Activated gamma-delta T cell treated with Interleukin-2 at 50 U/mL for 16 hours (primary cell): ENCODE results near the gene FEZ2.
"Not testable (repeated sequence)": the region's sequence is repeated elsewhere in the genome, so short reads cannot be mapped to it uniquely, and the experiment has no call there.

ENCODE experiments used
- DNase-seq: peaks from one replicate; pipeline ENCODE4 v3.0.0-alpha.2; 2020

FEZ2 gene, protein sequence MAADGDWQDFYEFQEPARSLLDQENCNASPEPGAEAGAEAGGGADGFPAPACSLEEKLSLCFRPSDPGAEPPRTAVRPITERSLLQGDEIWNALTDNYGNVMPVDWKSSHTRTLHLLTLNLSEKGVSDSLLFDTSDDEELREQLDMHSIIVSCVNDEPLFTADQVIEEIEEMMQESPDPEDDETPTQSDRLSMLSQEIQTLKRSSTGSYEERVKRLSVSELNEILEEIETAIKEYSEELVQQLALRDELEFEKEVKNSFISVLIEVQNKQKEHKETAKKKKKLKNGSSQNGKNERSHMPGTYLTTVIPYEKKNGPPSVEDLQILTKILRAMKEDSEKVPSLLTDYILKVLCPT

DNA sequence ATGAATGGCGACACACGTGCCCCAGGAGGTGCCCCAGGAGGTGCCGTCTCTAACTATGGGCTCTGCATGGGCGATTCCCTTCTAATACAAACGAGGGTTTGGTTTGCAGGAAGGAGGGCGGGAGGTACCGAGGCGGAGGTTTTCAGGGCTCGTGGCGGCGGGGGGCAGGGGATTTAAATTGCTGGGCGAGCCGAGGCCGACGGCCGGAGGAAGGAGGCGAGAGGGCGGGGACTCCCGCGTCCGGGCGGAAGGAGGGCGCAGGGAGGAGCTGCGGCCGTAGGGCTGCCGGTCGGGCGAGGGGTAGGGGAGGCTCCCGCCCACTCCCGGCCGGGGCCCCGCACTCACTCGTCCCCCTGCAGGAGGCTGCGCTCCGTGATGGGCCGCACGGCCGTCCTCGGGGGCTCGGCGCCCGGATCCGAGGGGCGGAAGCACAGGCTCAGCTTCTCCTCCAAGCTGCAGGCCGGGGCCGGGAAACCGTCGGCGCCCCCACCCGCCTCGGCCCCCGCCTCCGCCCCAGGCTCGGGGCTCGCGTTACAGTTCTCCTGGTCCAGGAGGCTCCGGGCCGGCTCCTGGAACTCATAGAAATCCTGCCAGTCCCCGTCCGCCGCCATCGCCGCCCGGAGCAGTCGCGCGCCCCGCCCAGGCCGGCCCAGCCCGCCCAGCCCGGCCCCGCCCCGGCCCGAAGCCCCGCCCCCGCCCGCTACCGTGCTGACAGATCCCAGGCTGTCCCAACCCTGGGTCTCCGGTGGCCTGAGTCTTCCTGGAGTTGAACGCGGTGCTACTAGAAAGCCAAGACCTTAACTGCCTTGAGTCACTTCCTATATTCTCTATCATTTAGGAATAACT lies at the start of gene FEZ2:
FEZ2 (minus strand) TSS at position 637 of the 846 bp plus-strand sequence; CDS start at position 611, 26 bp downstream.
- peak; percentile 50 for DNase-seq

DNA sequence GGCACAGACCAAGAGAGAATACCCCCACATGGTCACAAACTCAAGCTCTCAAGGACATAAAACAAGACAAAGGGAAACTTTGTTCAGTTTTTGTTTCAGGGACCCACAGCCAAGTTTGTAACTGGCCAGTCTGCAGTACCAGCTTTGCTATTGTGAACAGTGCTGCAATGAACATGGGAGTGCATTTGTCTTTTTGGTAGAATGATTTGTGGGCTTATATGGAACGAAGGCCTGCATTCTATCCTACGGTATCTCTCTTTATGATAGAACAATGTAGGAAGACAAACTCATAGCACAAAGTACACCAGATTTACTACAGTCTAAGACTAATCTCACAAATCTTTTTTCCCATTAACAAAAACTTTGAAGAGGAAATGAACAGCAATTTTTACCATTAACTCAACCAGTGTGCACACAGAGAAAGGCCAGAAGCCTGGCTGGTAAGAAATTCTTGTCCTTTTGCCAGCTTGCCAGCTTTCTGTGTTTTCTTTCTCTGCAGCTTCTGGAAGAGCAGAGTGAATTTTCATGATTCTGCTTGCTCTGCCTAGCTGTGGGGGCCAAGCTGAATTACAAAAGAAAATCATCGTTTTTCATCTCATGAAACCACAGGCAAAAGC lies 37.1 kb upstream of the FEZ2 start:
- no peak for DNase-seq

DNA sequence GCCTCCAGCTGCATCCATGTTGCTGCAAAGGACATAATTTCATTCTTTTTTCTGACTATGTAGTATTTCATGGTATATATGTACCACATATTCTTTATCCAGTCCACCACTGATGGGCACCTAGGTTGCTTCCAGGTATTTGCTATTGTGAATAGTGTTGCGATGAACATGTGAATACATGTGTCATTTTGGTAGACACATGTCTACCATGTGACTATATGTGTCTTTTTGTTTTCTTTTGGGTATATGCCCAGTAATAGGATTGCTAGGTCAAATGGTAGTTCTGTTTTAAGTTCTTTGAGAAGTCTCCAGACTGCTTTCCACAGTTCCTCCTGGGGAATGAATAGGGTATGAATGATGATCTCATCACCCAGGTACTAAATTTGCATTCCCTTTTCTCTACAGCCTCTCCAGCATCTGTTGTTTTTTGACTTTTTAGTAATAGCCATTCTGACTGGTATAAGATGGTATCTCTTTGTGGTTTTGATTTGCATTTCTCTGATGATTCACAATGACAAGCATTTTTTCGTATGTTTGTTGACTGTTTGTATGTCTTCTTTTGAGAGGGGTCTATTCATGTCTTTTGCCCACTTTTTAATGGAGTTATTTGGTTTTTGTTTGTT lies 35.6 kb upstream of the FEZ2 start:
- no peak for DNase-seq

DNA sequence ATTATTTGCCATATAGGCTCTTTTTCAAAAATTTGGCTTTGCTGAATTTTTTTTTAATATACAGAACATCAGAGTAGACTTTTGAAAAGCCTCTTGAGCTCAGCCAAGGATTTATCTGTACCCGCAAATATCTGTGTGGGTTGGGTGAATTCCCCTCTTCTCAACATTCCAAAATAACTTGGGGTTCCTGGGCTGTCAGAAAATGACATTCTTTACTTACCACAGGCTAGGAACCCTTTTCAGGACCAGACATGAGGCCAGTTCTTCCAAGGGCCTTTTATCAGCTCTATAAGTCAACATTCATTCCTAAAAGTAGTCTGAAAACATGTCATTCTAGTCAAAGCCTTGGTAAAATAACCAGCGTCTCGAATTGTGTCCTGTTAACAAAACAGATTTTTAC lies 28.8 kb upstream of the FEZ2 start:
- DNase-seq, result no peak

DNA sequence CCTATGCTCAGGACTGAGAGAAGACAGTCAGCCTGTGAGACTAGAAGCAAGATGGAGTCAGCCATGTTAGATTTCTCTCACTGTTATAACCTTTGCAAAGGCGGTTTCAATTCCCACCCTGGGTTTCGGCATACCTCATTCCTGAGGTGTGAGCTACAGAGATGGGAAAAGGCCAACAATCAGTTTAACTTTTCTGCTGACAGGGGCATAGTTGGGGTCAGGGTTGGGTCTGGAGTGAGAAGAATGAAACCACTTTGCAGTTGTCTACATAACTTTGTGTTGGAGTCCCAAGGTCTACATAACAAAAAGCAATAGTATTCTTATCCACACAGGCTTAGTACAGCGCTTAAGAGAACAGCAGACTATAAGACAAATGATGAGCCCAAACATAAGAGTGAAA lies 28.1 kb upstream of the FEZ2 start:
- no peak for DNase-seq

DNA sequence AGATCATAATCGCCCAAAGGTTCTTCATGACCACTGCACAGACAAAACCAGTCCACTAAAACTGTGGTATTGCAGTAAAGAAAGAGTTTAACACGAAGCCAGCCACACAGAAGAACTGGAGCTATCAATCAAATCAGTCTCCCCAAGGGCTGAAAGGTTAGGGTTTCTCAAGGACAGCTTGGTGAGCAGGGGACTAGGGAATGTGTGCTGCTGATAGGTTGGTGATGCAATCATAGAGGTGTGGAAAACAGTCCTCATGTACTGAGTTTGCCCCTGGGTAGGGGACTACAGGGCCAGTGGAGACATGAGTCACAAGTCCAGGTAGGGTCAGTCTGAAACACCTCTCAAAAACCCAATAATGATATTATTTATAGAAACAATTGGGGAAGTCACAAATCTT lies 27.3 kb upstream of the FEZ2 start:
- DNase-seq, result no peak

DNA sequence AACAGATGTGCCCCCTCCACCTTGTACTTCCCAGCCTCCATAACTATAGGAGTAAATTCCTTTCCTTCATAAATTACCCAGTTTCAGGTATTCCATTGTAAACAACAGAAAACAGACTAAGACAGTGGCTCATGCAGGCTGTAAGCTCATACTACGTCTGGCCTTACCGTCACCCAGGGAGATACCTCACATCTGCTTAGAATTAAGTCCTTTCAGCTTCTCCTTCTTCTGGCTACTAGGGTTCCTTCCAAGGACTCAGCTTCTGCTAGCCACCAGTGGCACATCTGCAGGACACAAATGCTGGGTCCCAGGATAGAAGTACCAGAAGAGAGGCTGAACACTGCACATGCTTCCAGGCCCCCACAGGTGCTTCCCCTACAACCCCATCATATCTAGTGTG lies 22.4 kb upstream of the FEZ2 start:
- no peak for DNase-seq

DNA sequence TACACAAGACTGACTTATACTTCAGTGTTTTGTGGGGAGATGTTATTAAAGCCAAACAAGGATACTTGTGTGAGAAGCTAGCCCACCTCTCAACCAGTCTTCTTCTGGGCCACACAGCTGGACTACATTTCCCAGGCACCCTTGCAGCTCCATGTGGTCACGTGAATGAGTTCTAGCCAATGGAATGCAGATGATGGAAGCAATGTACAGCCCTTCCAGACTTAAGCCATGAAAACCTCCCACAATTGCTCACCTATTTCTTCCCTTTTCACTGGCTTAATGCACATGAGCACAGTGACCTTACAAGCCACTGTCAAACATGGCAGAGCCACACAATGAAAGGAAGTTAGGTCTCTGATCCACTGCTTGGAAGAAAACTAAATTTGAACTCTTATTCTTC lies 20.4 kb upstream of the FEZ2 start:
- no peak for DNase-seq

DNA sequence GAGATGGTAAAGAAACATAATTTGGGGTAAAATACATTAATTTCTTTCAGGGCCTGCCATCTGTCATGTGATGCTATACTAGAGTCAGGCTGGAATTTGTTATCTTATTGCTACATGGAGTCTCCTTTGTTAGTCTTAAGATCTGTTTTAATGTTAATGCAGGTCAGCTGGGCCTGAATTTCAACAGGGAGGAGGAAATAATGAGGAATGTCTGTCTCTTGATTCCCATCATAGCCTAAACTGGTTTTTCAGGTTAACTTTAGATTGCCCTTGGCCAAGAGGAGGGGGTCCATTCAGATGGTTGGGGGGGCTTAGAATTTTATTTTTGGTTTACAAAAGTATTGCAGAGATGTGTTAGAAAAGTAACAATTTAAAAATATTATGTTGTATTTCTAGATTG lies 19.0 kb upstream of the FEZ2 start:
- DNase-seq, result no peak

DNA sequence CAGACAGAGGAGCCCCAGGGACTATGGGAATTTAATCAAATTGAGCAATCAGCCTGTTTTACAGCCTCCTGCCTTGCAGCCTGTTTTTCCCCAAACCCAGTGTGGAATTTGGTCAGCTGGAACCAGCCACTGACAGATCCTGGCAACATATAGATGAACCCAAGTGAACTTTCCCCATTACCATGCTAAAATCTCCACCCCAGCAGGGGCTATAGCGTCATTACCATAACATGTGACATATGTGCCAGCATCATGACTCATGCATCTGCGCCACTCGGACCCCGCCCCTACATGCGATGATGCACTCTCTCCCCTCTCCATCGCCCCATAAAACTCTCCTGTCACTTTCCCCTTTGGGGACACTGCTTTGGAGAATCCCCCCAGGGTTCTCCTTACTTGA lies 17.3 kb upstream of the FEZ2 start:
- no peak for DNase-seq

DNA sequence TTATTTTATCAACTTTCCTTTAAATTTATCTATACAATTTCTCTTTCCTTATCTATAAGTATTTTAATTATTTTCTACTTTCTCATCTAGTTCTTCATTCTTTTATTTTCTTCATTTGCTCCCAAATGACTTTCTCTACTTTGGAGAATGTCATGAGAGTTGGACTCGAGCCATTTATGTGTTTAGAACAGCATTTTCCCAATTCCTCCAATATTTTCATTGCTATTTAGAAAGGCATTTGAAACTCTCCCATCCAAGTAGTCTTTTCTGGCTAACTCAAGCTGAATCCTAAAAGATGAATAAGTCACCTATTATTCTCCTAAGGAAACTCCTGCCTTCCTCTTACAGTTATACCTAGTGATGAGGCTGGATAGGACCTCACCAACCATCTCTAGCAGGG lies 15.8 kb upstream of the FEZ2 start:
- DNase-seq, result no peak

DNA sequence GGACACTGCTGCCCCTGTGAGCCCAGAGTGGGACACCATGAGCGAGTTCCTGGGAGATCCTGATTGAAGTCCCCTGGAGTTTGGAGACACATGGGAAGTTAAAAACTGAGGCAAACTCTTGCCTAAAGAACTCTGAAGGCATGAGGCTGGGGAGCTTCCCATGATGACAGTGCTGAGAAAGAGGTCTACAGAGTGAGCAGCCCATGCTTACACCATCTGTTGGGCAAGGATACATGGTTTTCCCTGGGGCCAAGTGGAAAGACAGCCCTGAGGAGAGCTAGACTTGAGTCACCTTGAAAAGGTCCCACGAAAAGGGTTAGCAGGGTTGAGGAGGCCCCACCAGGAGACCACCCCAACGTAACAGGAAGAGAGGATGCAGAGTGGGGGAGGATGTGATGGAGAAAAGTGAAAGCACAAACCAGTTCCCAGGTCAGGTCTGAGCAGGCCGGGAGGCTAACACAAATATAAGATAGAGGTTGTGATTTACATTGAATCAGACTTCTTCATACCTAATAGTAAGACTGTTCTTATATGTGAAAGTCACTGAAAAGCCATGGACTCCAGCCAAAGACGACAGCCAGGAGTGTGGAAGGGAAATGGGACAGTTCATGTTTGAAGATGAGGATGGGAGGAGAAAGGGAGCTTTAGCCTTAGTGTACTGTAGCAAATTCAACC lies 13.5 kb upstream of the FEZ2 start:
- DNase-seq, result no peak

DNA sequence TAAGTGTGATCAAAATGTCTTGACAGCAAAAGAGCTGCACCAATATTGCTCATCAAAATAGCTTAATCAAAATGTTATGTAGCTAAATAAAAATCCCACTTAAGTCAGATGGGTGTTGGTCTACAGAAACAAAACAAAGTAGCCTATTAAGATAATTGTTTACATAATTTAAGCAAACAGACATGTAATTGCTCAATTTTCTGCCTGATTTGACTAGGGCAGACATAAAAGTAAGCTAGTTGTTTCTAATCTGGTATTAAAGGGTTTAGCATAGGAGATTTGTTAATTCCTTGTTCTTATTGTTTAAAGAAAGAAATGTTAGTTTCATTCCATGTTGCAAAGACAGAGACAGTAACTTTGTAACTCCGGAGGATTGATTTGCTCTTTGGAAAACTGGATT lies 11.5 kb upstream of the FEZ2 start:
- DNase-seq, result no peak

DNA sequence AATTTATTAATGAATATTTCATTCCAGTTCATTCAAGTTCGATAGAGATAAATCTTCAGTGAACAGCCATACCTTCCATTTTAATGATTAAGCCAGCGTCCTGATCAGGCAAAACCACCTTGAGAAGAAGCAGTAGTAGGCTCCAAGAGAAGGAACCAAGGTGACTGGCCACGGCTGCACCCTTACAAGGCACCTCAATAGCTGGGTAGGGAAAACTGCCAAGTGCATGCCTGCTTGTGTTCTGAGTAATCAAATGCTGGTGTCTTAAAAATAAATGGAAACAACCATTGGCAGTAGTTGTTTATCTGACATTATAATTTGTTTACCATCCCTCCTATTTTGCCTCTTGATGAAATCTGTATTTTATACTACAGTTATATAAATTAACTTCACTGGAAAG lies 10.0 kb upstream of the FEZ2 start:
- DNase-seq, result no peak

DNA sequence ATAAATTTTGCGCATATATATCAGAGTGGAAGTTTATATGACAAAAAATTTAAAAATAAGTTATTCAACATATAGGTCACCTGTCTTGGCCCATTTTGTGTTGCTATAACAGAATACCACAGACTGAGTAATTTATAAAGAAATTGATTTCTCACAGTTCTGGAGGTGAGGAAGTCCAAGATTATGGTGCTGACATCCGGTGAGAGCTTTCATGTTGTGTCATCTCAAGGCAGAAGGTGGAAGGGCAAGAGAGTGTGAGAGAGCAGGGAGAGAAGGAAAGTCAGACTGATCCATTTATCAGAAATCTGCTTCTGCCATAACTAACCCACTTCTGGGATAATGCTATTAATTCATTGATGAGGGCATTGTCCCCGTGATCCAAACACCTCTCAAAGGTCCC lies 9.0 kb upstream of the FEZ2 start:
- DNase-seq, result no peak

DNA sequence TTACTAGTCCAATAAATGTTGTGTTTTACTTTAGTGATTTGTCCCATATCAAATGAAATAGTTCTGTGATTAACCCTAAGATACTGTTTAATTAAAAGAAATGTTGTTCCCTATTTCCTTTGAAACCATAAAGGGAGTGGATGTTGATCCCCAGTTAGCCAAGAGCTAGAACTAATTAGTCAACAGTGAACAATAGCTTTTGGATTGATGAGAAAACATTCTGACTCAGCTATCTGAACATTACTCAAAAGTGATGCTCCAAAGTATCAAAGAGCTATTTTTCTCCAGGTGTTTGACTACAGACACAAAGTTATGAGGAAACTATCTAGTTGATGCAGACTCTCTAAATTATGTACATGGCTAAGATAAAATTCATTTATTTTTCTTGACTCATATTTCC lies 7.3 kb upstream of the FEZ2 start:
- no peak for DNase-seq

DNA sequence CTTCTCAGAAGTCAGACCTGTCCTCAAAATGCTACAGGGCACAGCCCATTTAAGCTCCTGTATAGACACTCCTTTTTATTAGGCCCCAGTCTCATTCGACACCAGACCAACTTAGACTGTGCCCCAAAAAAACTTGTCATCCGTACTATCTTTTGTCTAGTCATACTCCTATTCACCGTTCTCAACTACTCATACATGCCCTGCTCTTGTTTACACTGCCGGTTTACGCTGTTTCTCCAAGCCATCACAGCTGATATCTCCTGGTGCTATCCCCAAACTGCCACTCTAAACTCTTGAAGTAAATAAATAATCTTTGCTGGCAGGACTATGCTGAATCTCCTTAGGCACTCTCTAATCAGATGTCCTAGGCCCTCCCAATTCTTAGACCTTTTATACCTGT lies 5.7 kb upstream of the FEZ2 start:
- DNase-seq, result not testable (repeated sequence)

DNA sequence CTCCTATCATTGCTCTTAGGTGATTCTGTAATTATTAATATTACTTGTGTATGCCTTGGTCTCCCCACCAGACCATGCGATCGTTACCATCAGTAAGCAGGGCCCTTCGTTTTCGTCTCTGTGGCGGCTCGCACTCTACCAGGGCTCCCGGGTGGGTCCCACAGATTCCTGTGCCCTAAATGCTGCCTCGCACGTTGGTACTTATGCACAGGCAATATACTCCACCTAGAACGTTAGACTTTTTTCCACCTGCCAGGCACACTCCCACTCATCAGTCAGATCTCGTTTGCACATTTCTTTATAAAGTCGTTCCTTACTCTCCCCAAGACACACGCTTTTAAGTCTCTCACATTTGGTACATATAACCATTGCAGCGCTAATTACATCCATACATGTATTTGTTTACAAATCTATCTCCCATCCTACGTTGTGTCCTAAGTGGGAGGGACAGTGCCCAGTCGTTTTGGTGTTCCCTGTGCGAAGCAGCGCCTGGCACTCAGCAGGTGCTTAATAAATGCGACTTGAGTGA lies 901 bp downstream of the FEZ2 start:
- no peak for DNase-seq

DNA sequence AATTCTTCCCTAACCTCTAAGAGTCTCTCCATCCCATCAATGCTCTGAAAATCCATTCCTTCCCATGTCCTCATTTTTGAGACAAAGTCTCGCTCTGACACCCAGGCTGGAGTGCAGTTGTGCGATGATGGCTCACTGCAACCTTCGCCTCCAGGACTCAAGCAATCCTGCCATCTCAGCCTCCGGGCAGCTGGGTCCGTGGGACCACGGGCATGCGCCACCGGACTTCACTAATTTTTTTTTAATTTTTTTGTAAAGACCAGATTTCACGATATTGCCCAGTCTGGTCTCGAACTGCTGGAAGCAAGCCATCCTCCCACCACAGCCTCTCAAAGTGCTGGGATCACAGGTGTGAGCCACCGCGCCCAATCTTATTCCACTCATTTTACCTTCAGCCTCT lies 1.6 kb downstream of the FEZ2 start:
- no peak for DNase-seq

DNA sequence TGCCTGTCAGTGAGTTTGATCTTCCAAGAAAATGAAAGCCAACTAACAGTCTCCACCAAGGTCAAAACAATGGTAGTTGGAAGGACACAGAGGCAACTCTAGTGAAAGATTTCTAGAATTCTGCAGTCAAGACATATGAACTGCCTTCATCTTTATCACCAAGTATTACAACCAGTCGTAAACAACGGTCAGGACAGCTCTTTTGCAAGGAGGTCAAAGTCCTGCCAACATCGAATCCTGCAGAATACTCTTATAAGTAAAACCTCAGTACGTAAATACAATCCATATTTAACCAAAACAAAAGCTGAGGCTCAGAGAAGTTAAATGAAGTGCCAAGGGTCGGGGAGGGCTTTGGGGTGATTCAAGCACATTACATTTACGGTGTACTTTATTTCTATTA lies 3.1 kb downstream of the FEZ2 start:
- DNase-seq, result no peak

DNA sequence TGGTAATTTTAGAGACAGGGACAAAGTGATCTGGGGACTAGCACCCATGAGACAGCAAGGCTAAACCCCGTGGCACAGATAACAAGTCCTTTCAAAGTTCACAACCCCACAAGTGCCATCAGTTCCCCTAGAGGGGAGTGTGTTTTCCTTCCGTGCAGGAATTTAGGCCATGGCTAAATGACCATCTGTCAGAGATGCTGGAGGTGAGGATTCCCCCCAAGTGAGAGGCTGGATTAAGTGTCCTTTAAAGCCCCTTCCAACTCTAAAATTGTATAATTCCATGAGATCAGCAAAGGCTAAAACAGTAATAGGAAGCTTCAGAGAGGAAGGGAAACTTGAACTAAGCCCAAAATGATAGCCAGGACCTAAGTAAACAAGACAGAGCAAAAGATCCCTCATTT lies 8.7 kb downstream of the FEZ2 start:
- no peak for DNase-seq

DNA sequence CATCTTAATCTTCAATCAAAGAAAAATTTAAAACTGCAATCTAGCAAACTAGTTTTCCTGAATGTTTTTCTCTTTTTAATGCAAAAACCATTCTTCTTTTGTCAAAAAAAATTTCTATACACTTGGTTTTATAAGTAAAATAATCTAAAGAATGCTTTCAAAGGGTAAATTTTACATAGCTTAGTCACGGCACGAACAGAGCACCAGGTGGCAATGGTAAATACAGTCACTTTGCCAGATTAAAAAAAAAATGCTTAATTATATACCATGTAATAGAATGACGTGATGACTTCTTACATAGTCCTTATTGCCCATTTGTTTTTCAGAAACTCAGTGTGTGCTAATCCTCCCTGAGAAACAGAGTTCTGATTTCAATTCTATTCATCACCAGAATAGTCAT lies 10.4 kb downstream of the FEZ2 start:
- DNase-seq, result no peak

DNA sequence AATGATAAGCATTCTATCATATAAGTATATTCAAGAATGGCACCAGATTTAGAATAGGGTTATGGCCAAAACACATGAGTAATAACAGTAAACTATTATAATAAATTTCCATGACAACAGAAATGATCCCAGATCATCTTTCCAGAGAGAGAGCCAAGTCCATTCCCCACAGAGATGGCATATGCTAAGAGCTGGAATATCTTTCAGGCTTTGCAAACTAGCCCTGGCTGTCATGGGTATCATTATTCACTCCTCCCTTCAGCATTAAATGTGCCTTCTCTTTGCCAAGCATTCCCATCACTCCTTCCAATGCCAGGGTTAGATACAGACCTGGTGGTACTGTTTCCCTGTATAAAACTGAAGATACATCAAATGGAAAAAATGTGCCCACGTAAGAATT lies 10.9 kb downstream of the FEZ2 start:
- no peak for DNase-seq
